Posterior cingulate gyrus (tissue), 11 donors: ENCODE measurements around the gene CACNA1C.

Experiments
- DNase-seq, 10 donors: peaks; one replicate each; pipeline versions ENCODE4 v3.0.0 to v3.0.0-alpha.2; 2020 to 2021; ENCODE audit warnings: mixed read lengths in 3 of 10
- intact Hi-C: fragments of 100-400 bp; cut with DNase I; formaldehyde crosslinking; loops from one replicate; pipeline ENCODE4 v1.15.1; 2023

CACNA1C gene

GRCh38 chr12:2265461-2266167, 212.8 kb downstream of the CACNA1C start:
- intact Hi-C loops = no loop called here

GRCh38 chr12:2266666-2267620, 214.2 kb downstream of the CACNA1C start:
- peak in 1 of 10 donors; percentile 38 for DNase-seq
- intact Hi-C loops = no loop called here

More at GRCh38 chr12:2265461-2266167, 212.8 kb downstream of the CACNA1C start:
- DNase-seq = peak in 1 of 10 donors; percentile 69

- intact Hi-C loops = no loop called here
- DNase-seq = peak in 1 of 10 donors; percentile 70
These were observed 215.1 kb downstream of the CACNA1C start for GRCh38 chr12:2267703-2268470.

GRCh38 chr12:2268471-2269286, 215.9 kb downstream of the CACNA1C start:
- peak in 1 of 10 donors; percentile 80 for DNase-seq
- intact Hi-C loops = no loop called here

- DNase-seq = peak in 1 of 10 donors; percentile 53
- intact Hi-C loops = no loop called here
These were observed 218.1 kb downstream of the CACNA1C start for GRCh38 chr12:2270846-2271245.

GRCh38 chr12:2271961-2272360, 219.2 kb downstream of the CACNA1C start:
- intact Hi-C loops = no loop called here
- DNase-seq = no peak

GRCh38 chr12:2273288-2273687, 220.5 kb downstream of the CACNA1C start:
- peak in 2 of 10 donors; percentile 21 to 85 for DNase-seq
- intact Hi-C loops = no loop called here

GRCh38 chr12:2273751-2274150, 221.0 kb downstream of the CACNA1C start:
- intact Hi-C loops = no loop called here
- peak in 1 of 10 donors; percentile 61 for DNase-seq

- intact Hi-C loops = no loop called here
- no peak for DNase-seq
These were observed 221.9 kb downstream of the CACNA1C start for GRCh38 chr12:2274733-2275132.

- intact Hi-C loops = no loop called here
- no peak for DNase-seq
These were observed 223.7 kb downstream of the CACNA1C start for GRCh38 chr12:2276288-2277033.

GRCh38 chr12:2277492-2278155, 224.8 kb downstream of the CACNA1C start:
- intact Hi-C loops = no loop called here
- peak in 1 of 10 donors; percentile 46 for DNase-seq

GRCh38 chr12:2281446-2281845, 228.7 kb downstream of the CACNA1C start:
- DNase-seq = no peak

GRCh38 chr12:2282318-2282717, 229.5 kb downstream of the CACNA1C start:
- DNase-seq = peak in 1 of 10 donors; percentile 80
- intact Hi-C loops = loop anchor here (5.0 kb wide), 1 partner anchor 230 kb away; the partner anchor contains the start of gene CACNA1C

More at GRCh38 chr12:2281446-2281845, 228.7 kb downstream of the CACNA1C start:
- intact Hi-C loops = loop anchor here (5.0 kb wide), 1 partner anchor 229 kb away; the partner anchor contains the start of gene CACNA1C

GRCh38 chr12:2283480-2283879, 230.7 kb downstream of the CACNA1C start:
- intact Hi-C loops = loop anchor here (5.0 kb wide), 1 partner anchor 231 kb away; the partner anchor contains the start of gene CACNA1C
- no peak for DNase-seq

- peak in 2 of 10 donors; percentile 13 to 73 for DNase-seq
- intact Hi-C loops = loop anchor here (5.0 kb wide), 1 partner anchor 232 kb away; the partner anchor contains the start of gene CACNA1C
These were observed 231.1 kb downstream of the CACNA1C start for GRCh38 chr12:2283916-2284315.

- intact Hi-C loops = loop anchor here (5.0 kb wide), 1 partner anchor 232 kb away; the partner anchor contains the start of gene CACNA1C
- DNase-seq = peak in 1 of 10 donors; percentile 34
These were observed 231.6 kb downstream of the CACNA1C start for GRCh38 chr12:2284321-2284813.

GRCh38 chr12:2284857-2285256, 232.1 kb downstream of the CACNA1C start:
- peak in 9 of 10 donors; percentile 48 to 93 (median 68) for DNase-seq
- intact Hi-C loops = loop anchor here (5.0 kb wide), 1 partner anchor 233 kb away; the partner anchor contains the start of gene CACNA1C

GRCh38 chr12:2285462-2285861, 232.7 kb downstream of the CACNA1C start:
- intact Hi-C loops = no loop called here
- no peak for DNase-seq
